ENCODE data around the gene WFDC2.

WFDC2 gene

GRCh38 chr20:45489083-45489531, 19.6 kb downstream of the WFDC2 start:
- DNase-seq (ENCODE audit: extremely low read depth, insufficient read length), result no peak
- no peaks in the 10 kb centered on the region for H3K36me3 ChIP-seq (ENCODE audit: control insufficient read depth, insufficient read depth, low read length)
- no peak for TF ChIP-seq CTCF (IDR thresholded peaks at IDR 0.05; ENCODE audit: insufficient read depth, low read length, poor library complexity, severe bottlenecking)
- no peaks in the 10 kb centered on the region; the same call in none of the 2 replicates for H3K27me3 ChIP-seq (replicated peaks; ENCODE audit: control insufficient read depth, insufficient read depth, low read length)
- H3K4me3 ChIP-seq (replicated peaks; ENCODE audit: low read depth, low read length), result no peak overlapping the region

DNA sequence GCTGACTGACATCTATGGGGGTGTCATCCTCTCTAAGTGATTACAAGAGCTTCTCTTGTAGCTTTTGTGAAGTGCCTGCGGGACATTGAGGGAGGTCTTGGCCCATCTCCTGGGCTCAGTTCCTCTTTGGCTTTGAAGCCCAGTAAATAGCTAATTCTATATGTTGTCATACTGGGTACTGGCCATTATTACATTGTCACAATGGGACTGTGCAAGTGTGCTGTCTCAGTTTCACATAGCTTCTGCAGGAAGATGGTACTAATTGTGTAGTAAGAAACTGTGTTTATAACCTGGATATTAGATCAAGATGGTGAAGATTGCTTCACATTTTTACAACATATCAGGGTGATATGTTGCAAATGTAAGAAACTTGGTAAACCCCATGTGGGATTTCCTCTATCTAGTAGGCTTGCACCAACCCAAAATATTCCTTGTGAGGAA, 26.0 kb downstream of the WFDC2 start:
- H3K36me3 ChIP-seq (ENCODE audit: control insufficient read depth, insufficient read depth, low read length), result no peaks in the 10 kb centered on the region
- no peaks in the 10 kb centered on the region; the same call in none of the 2 replicates for H3K27me3 ChIP-seq (replicated peaks; ENCODE audit: control insufficient read depth, insufficient read depth, low read length)
- no peak for DNase-seq (ENCODE audit: extremely low read depth, insufficient read length)
- no peak overlapping the region for H3K4me3 ChIP-seq (replicated peaks; ENCODE audit: low read depth, low read length)
- no peak for TF ChIP-seq CTCF (IDR thresholded peaks at IDR 0.05; ENCODE audit: insufficient read depth, low read length, poor library complexity, severe bottlenecking)

DNA sequence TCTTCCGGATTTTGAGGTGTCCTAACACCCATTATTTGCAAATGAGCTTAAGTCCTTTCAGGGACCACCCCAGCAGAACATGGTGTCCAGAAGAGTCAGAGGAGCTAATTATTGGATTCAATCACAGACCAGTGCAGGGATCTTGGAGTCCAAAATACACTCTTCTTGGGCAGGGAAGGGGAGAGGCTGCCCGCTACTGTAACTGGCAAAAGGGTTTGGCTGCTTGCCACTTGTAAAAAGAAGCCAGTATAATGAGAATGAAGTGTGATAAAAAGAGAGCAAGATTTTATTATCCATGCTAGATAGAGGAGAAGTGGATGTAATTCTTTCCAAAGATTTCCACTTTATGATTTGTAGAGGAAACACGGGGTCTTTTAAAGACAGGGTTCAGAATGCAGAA, 26.6 kb downstream of the WFDC2 start:
- no peak for TF ChIP-seq CTCF (IDR thresholded peaks at IDR 0.05; ENCODE audit: insufficient read depth, low read length, poor library complexity, severe bottlenecking)
- Histone ChIP-seq H3K27me3 (replicated peaks; ENCODE audit: control insufficient read depth, insufficient read depth, low read length) (no peaks in the 10 kb centered on the region; the same call in none of the 2 replicates), H3K4me3 (replicated peaks; ENCODE audit: low read depth, low read length) (no peak overlapping the region), H3K36me3 (ENCODE audit: control insufficient read depth, insufficient read depth, low read length) (no peaks in the 10 kb centered on the region)
- no peak for DNase-seq (ENCODE audit: extremely low read depth, insufficient read length)

DNA sequence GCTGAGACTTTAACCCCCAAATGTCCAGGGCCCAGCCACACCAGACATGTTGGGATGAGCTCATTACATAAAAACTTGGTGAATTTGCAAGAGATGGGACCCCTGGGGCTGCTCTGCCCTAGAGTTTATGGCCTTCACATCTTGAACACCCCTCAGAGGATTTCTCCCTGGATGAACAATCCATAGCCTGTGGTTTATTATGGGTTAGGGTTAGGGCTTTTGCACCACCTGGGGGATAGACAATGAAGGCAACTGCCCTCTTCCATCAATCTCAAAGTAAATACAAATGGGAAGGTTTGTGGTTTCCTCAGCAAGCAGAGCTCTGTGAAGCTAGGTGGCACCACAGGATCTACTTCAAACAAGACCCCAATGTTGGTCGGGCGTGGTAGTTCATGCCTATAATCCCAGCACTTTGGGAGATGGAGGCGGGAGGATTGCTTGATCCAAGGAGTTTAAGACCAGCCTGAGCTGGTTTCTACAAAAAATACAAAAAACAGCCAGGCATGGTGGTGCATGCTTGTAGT, 28.5 kb downstream of the WFDC2 start:
- Histone ChIP-seq H3K27me3 (replicated peaks; ENCODE audit: control insufficient read depth, insufficient read depth, low read length) (no peaks in the 10 kb centered on the region; the same call in none of the 2 replicates), H3K36me3 (ENCODE audit: control insufficient read depth, insufficient read depth, low read length) (no peaks in the 10 kb centered on the region), H3K4me3 (replicated peaks; ENCODE audit: low read depth, low read length) (no peak overlapping the region)
- TF ChIP-seq CTCF (IDR thresholded peaks at IDR 0.05; ENCODE audit: insufficient read depth, low read length, poor library complexity, severe bottlenecking), result no peak
- DNase-seq (ENCODE audit: extremely low read depth, insufficient read length), result no peak

GRCh38 chr20:45500022-45500421, 30.5 kb downstream of the WFDC2 start:
- no peak overlapping the region for H3K4me3 ChIP-seq (replicated peaks; ENCODE audit: low read depth, low read length)
- H3K27me3 ChIP-seq (replicated peaks; ENCODE audit: control insufficient read depth, insufficient read depth, low read length), result no peaks in the 10 kb centered on the region; the same call in none of the 2 replicates
- no peak for DNase-seq (ENCODE audit: extremely low read depth, insufficient read length)
- no peaks in the 10 kb centered on the region for H3K36me3 ChIP-seq (ENCODE audit: control insufficient read depth, insufficient read depth, low read length)
- TF ChIP-seq CTCF (IDR thresholded peaks at IDR 0.05; ENCODE audit: insufficient read depth, low read length, poor library complexity, severe bottlenecking), result no peak

GRCh38 chr20:45501600-45501999, 32.0 kb downstream of the WFDC2 start:
- Histone ChIP-seq H3K27me3 (replicated peaks; ENCODE audit: control insufficient read depth, insufficient read depth, low read length) (no peaks in the 10 kb centered on the region; the same call in none of the 2 replicates), H3K4me3 (replicated peaks; ENCODE audit: low read depth, low read length) (no peak overlapping the region), H3K36me3 (ENCODE audit: control insufficient read depth, insufficient read depth, low read length) (no peaks in the 10 kb centered on the region)
- TF ChIP-seq CTCF (IDR thresholded peaks at IDR 0.05; ENCODE audit: insufficient read depth, low read length, poor library complexity, severe bottlenecking), result no peak
- DNase-seq (ENCODE audit: extremely low read depth, insufficient read length), result no peak
